Dermis blood vessel endothelial cell (primary cell): ENCODE measurements around the gene YPEL4. TPM values are rescaled to one million over a fixed set of nuclear protein-coding genes. Genes with fewer than 3 reads are reported as not detected.

Experiments
- DNase-seq: peaks from one replicate; pipeline ENCODE4 v3.0.0; 2010
- total RNA-seq: library from RNA; depleted of rRNA; stranded (reverse); fragments of >200 nt; gene quantifications from 2 replicates; pipeline ENCODE4 v1.2.3, GENCODE V29; 2014

The YPEL4 gene
- total RNA-seq, 1 donor from 2014 or later: not detected

DNA sequence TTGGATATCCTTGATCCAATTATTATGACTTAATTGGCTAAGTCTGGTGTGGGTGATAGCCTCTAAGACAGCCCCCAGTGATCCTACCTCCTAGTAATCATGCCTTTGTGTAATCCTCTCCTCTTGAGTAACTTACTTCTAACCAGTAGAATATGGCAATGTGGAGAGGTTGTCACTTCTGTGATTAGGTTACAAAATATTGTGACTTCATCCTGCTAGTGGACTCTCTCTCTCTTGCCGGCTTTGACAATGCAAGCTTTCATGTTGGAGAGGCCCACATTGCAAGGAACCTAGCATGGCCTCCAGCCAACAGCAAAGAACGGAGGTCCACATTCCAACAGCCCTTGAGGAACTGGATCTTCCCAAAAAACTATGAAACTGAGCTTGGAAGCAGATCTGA, 19.5 kb downstream of the YPEL4 start:
- no peak for DNase-seq

DNA sequence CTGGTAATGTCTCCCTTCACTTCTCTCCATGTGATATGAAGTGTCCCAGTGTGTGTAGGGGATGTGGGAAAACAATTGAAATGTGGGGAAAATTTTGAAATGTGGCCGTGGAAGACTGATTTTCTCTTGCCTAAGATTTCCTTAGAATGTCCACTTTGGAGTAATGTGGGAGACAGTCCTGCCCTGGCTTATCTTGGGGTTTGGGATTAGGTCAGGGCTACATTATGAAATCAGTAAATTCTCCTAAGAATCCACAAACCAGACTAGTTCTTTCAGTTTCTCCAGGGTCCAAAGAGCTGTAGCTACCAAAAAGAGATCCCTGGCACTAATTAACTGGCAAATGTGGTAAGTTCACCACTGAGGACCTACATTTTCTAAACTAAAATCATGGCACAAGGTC, 22.8 kb downstream of the YPEL4 start:
- DNase-seq: no peak

DNA sequence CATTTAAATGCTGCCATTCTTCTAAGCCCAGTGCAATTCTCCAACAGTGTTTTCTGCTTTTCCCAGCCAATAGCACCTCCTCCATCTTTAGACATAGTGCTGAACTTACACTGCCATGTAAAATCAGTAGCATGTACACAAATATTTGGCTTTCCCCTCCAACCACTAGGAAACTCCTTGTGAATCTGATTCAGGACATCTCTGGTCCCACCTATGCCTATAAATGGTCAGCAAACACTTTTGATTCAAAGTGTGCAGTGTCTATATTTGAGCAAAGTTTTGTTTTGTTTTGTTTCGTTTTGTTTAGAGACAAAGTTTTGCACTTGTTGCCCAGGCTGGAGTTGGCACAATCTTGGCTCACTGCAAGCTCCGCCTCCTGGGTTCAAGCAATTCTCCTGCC, 24.8 kb downstream of the YPEL4 start:
- no peak for DNase-seq

DNA sequence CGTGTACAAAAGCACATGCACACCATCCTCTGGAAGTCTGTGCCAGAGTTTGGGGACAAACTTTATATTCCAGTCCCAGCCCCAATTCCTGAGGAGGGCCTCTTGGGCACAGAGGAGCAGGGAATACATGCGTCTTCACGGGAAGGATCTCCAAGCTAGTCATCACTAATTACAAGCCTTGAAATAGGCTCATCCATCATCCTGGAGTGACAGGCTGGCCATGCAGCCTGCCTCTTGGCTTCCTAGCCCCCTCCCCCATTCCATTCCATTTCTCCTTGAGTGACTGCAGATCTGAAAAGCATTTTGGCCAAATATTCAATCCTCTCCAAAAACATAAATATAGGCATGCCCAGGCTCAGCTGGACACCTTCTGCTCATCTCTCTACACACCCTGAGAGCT, 27.4 kb downstream of the YPEL4 start:
- no peak for DNase-seq

DNA sequence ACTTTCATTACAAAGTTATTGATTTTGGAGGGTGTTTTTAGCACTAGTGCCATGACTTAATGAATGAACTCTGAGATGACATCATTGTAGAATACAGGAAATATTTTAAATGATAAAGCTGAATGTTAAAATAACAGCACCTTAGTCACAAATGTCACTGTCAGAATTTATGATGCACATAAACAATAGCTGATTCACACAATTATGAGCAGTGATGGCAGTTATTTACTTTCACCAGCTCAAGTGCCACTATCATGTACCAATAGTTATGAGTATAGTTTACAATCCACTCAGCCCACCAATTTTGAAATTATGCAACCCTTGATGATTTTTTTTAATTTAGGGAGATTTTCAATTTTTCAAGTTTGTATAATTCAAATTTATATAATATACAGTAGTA, 29.2 kb downstream of the YPEL4 start:
- no peak for DNase-seq

DNA sequence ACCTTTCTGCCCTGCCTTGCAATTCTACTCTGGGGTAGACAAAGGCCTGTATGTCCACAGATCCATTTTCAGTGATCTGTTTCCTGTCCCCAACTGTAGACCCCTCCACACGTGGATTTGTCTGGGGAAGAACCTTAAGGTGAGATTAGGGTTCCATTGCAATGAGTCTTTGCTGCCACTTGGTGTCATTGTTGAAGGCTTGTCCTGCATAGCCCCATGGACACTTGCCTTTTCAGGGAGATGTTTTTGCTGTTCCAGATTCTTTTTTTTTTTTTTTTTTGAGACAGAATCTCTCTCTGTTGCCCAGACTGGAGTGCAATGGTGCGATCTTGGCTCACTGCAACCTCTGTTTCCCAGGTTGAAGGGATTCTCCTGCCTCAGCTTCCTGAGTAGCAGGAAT, 30.4 kb downstream of the YPEL4 start:
- DNase-seq: no peak

DNA sequence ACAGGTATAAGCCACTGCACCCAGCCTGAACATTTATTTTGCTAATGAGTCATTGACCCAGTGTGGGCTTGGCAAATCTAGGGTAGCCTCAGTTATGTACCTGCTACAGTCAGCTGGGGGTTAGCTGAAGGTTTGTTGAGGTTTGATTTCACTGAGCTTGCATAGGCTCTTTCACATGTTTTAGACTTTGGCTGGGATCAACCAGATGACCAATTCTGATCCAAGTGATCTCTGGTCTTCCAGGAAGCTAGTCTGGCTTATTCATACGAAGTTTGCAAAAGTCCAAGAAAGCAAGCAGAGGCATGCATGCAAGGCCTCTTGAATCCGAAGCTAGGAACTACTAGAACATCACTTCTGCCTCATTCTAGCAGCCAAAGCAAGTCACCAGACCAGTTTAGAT, 31.3 kb downstream of the YPEL4 start:
- no peak for DNase-seq

DNA sequence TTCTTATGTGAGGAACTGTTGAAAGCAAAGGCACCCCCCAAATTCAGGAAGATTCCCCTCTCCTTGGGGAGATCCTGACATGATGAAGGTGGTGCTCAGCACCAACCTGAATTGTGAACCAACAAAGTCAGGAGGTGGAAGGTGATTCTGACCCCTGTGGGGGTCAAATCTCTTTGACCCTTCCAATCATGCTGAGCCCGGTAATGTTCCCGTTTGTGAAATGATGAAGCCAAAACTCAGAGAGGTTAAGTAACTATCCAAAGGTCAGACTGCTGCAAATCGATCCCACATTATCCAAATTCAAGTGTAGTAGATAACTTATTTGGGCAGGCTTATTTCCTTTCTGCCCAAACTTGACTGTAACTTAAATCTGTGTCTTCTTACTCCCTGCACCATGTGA, 33.1 kb downstream of the YPEL4 start:
- no peak for DNase-seq

DNA sequence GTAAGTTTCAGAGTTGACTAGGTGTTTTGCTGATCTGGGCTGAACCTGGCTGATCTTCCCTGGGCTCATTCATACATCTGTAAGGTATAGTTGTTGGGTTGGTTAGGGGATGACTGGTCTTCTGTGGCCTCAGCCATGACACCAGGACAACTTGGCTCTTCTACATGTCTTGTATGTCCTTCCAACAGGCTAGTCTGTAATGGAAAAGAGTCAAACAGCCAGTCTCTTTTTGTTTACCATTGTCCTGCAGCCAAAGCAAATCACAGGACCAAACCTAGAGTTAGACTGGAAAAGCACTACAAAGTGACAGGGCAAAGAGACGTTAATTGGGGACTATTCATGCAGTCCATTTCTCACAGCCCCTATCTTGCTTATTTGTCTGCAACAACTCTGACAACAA, 34.4 kb downstream of the YPEL4 start:
- no peak for DNase-seq

DNA sequence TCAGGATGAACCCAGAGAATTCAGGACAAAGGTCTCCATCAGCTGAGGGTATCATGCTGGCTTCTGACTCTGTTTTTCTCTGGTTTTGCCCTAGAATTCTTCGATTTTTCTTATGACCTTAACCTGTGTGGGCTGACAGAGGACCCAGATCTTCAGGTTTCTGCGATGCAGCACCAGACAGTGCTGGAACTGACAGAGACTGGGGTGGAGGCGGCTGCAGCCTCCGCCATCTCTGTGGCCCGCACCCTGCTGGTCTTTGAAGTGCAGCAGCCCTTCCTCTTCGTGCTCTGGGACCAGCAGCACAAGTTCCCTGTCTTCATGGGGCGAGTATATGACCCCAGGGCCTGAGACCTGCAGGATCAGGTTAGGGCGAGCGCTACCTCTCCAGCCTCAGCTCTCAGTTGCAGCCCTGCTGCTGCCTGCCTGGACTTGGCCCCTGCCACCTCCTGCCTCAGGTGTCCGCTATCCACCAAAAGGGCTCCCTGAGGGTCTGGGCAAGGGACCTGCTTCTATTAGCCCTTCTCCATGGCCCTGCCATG, 35.4 kb downstream of the YPEL4 start:
- DNase-seq: no peak

DNA sequence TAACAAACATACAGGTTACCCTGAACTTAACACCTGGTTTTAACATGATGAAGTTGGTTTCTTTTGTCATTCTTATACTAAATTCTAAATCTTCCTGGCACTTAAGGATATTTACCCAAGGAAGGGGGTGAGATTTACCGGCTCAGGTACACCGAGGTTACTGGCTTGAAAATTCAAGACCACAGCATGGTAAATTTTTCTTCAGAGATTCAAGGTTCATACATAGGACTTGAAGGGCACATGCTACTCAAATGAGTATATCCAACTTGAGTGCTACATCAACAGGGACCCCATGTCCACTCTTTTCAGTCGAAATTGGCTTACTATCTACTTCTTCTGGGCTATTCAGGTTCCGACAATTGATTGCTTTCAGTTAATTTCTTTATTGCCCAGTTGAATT, 39.5 kb downstream of the YPEL4 start:
- no peak for DNase-seq

DNA sequence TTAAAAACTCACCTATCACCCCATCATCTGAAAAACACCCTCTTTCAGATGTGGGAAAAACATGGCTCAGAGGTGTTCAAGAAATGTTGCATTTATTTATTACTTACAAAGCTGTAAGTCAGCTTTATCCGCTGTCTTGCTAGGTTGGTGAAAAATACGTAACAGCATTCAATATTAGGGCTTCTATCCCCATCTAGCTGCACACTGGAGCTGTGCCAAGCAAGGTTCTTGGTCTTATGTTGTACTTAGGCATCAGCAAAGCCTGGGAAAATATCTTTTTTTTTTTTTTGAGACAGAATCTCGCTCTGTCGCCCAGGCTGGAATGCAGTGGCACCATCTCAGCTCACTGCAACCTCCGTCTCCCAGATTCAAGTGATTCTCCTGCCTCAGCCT, 44.7 kb downstream of the YPEL4 start:
- no peak for DNase-seq

DNA sequence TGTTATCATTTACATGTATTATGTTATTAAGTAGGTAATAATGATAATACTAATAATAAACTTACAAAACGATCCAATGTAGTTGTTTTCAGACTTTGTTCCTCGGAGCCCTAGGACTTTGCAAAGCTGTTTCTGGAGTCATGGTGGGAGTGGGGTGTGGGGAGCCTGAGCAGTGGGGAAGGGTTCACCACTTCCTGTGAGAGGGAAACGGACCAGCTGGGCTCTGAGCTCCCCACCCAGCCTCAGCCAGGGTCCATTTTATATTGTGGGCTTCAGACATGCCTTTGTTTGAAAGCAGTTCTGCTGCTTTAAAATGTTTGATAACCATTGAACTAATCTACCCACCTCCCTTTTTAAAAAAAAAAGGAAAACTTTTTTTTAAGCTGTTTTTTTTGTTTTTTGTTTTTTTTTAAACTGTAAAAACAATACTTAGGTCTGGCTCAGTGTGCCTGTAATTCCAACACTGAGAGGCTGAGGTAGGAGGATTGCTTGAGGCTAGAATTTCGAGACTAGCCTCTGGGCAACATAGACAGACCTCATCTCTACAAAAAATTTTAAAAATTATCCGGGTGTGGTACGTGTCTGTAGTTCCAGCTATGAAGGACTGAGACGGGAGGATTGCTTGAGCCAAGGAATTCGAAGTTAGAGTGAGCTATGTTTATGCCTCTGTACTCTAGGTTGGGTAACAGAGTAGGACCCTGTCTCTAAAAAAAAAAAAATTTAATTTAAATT, 45.2 kb downstream of the YPEL4 start:
- DNase-seq: no peak

DNA sequence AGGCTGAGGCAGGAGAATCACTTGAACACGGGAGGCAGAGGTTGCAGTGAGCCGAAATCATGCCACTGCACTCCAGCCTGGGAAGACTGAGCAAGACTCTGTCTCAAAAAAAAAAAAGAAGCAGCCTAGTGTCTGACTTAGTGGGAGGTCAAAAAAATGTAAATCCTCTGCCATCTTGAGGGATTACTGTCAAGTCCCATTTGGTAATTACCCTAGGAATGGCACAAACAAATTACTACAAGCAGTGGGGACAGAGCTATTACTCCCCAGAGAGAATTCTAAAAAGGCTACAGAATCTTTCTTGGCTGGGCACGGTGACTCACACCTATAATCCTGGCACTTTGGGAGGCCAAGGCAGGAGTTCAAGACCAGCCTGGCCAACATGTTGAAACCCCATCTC, 48.4 kb downstream of the YPEL4 start:
- DNase-seq: no peak

DNA sequence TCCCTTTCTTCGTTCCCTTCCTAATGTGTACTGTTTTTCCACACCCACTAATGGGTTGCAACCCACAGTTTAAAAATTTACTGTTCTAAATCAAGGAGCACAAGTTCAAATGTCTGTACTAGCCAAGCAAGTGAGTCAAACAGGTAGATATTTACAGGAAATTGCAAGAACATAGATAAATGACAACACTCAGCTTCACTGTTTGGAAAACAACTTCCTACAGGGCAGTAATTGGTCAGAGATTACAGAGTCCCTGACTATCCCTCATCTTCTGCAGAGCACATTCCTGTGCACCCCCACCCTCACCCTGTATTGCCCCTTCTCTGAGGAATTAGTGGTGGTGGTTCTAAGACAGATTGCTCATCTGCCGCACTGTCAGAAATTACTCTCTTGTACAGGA, 50.3 kb downstream of the YPEL4 start:
- no peak for DNase-seq

DNA sequence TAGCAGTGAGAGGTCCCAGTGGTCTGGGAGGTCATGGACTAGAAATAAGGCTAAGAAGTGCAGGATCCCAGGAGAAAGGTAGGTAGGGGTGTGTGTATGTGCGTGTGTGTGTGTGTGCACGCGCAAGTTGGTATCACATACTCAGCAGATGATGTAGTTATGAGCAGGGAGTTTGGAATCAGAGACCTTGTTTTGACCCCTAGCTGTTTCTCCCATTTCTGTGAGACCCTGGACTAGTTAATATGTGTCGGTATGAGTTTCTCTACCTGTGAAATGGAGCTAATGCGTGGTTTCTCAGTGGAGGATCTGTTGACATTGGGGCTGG, 50.9 kb downstream of the YPEL4 start:
- DNase-seq: no peak

DNA sequence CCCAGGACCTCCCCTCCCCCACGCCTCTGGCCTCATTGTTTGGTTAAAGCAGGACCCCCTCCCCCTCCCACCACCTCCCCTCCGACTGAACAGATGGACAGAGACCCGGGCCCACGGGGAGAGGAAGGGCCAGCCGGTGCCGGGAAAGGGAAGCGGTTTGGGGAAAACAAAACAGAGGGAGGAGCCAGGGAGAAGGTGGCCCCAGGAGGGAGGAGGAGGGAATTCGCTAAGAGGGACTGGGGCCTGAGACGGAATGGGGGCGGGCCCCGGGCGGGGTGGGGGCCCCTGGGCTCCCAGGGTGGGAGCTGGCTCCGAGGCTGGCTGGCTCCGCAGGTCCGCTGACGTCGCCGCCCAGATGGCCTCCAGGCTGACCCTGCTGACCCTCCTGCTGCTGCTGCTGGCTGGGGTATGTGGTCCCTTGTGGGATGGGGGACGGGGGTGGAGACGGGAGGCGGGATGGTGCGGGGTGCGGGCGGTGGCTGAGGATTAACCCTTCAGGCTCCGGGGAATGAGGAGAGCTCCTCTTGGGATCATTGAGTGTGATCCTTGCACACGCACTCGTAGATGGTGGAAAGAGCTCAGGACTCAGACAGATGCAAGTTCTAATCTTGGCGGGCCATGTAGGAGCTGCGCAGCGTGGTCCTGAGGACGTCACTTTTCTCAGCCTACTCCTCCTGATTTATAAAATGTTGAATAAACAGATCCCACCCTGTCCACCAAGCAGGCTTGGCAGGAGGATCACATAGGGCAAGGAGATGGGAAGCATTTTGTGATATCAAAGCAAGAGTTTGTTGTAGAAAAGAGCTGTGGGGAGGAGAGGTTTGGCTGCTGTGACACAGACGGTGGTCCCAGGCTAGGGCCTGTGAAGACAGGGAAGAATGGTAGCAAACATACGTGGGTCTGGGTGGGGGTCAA, 51.5 kb downstream of the YPEL4 start:
- no peak for DNase-seq

DNA sequence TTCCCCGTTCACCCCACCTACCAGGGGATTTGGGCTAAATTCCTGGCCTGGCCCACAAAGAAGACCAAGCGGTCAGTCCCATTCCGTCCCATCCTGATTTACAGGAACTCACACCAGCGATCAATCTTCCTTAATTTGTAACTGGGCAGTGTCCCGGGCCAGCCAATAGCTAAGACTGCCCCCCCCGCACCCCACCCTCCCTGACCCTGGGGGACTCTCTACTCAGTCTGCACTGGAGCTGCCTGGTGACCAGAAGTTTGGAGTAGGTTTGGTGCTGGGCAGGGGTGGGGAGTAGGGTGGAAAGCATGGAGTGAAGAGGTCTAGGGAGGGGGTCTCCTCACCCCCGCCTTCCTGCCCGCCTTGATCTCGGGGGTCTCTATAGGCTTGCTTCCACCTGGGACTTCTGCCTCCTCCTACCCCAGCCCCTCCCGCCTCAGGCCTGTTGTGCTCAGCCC, 52.2 kb downstream of the YPEL4 start, which contains the start of gene SERPING1:
TSS of gene SERPING1 (plus strand) at position 225 of the 455 bp plus-strand sequence. CDS start 586 bp downstream, outside the sequence.
- DNase-seq: no peak

DNA sequence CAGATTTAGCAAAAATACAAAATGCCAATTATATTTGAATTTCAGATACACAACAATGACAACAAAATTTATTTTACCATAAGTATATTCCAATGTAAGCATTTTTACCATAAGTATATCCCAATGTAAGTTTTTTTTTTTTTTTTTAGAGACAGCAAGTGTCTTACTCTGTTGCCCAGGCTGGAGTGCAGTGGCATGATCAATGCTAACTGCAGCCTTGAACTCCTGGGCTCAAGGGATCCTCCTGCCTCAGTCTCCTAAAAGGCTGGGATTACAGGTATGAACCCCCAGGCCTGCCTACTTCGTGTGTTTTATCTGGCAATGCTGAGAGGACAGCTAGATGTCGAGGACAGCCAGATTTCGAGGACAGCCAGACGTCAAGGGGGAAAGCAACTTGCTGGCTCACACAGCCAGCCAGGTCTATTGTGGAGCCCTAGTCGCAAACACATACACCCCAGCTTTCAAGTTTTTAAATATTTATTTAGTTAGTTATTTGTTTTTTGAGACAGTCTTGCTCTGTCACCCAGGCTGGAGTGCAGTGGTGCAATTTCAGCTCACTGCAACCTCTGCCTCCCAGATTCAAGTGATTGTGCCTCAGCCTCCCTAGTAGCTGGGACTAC, 53.3 kb downstream of the YPEL4 start:
- DNase-seq: no peak
